Astrocyte of the spinal cord (primary cell): ENCODE results near the gene WDR91.
"Not testable (repeated sequence)": the region's sequence is repeated elsewhere in the genome, so short reads cannot be mapped to it uniquely, and the experiment has no call there.

Experiments used
- DNase-seq: peaks from one replicate; pipeline ENCODE4 v3.0.0; 2011; ENCODE audit warnings: low read depth, low spot score
- H3K4me3 ChIP-seq: 2 replicates; pipeline ENCODE4 v1.5.1; 2011; ENCODE audit warnings: low read depth, mild to moderate bottlenecking, low read length, moderate library complexity
- in situ Hi-C: cut with HindIII; loops from 2 replicates; pipeline ENCODE4 v1.10.0; 2017; ENCODE audit warnings: low sequenced_read_pairs
- TF ChIP-seq, protein P1 (sequence below): IDR thresholded peaks from 2 replicates; pipeline ENCODE4 v1.5.1; 2012; ENCODE audit warnings: low read depth, mild to moderate bottlenecking, low read length, inconsistent platforms

Gene WDR91

DNA sequence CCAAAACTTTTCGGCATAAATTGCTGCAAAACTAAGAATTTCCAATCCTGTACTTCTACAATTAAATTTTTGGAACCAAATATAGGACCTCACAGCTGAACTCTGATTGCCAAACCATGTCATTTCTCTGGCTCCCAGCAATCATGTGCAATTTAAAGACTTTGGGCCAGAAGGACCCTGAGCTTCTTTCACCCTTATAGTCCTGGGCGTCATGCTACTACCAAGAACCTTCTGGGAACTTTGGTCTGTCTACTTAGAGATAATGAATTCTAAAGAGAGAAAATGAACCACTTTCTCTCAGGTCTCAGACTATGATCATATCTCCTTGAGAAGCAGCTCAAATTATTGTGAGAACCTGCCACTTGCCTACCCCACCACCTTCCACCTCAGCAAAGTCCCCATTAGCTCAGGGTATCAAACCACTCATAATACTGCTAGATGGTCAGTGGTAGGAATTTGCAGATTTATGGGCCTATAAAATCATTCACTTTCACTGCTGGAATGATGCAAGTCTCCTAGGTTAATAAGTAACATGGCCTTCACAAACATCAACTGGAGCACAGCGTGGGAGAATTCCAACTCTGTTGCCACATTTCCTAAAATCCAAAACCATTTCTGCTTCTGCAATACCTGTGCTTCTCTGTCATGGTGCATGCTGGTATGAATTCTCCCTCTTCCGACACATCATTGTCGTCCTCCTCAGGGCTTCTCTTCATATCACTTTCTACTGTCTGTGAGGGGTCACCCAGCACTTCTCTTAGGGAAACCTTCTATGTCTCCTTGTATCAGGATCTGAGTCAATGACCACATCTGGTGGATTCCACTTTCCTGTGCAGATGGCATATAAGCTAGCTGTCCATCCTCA is 6.6 kb upstream of the WDR91 start:
- H3K4me3 ChIP-seq, result no peak overlapping the region
- TF ChIP-seq, protein P1, sequence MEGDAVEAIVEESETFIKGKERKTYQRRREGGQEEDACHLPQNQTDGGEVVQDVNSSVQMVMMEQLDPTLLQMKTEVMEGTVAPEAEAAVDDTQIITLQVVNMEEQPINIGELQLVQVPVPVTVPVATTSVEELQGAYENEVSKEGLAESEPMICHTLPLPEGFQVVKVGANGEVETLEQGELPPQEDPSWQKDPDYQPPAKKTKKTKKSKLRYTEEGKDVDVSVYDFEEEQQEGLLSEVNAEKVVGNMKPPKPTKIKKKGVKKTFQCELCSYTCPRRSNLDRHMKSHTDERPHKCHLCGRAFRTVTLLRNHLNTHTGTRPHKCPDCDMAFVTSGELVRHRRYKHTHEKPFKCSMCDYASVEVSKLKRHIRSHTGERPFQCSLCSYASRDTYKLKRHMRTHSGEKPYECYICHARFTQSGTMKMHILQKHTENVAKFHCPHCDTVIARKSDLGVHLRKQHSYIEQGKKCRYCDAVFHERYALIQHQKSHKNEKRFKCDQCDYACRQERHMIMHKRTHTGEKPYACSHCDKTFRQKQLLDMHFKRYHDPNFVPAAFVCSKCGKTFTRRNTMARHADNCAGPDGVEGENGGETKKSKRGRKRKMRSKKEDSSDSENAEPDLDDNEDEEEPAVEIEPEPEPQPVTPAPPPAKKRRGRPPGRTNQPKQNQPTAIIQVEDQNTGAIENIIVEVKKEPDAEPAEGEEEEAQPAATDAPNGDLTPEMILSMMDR, result no peak
- in situ Hi-C loops, result no loop called here
- no peak for DNase-seq

DNA sequence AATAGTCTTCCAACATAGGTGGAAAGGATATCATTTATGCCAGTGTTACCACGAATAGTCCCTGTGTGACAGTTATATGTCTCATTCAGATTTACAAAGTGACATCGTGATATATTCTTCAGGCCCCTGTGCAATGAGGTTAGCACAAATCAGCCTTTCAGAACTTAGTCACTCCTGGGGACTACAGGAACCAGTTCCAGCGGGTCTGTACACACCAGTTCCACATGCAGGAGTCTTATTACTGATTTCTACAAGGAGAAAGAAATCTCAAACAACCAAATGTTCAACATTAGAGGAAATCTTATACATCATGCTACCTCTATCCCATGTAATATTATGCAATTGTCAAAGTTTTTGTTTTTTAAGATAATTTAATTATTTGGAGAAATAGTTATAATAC is 4.4 kb upstream of the WDR91 start:
- H3K4me3 ChIP-seq, result no peak overlapping the region
- in situ Hi-C loops, result no loop called here
- TF ChIP-seq, protein P1, result no peak
- DNase-seq, result no peak

DNA sequence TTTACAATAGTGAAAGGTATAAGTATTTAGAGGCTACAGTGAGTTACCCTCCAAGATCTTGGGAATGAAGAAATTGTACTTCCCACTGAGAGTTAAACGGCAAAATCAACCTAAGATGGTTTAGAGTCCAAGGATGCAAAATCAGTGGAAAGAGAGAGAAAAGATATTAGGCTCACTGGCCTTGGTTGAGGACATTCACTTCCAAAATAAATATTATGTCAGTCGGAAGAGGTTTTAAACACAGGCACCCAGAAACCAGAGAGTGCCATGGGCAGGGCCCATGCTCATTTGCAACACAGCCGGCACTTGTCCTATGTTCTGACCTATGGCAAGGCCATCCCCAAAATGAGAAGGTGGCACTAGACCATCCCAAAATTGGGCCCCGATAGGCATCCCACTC is 3.9 kb upstream of the WDR91 start:
- no peak overlapping the region for H3K4me3 ChIP-seq
- TF ChIP-seq, protein P1, result no peak
- in situ Hi-C loops, result no loop called here
- DNase-seq, result no peak

DNA sequence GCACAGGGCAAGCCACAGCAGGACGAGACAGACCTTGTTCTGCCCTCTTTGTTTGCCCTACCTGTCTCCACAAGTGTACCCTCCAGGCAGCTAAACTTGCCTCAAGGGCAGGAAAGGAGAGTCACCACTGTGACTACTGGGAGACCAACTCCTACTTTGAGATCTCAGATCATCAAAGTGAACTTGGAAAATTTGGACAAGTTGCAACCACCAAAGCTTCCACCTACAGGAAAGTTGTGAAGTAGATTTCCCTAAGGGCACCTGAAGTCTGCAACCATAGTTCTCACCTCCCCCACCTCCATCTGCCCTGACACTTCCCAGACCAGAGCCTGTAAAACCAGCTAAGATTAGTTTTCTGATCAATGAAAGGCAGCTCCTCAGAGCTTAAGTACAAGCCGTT is 2.5 kb upstream of the WDR91 start:
- TF ChIP-seq, protein P1, result no peak
- DNase-seq, result no peak
- in situ Hi-C loops, result no loop called here
- no peak overlapping the region for H3K4me3 ChIP-seq

DNA sequence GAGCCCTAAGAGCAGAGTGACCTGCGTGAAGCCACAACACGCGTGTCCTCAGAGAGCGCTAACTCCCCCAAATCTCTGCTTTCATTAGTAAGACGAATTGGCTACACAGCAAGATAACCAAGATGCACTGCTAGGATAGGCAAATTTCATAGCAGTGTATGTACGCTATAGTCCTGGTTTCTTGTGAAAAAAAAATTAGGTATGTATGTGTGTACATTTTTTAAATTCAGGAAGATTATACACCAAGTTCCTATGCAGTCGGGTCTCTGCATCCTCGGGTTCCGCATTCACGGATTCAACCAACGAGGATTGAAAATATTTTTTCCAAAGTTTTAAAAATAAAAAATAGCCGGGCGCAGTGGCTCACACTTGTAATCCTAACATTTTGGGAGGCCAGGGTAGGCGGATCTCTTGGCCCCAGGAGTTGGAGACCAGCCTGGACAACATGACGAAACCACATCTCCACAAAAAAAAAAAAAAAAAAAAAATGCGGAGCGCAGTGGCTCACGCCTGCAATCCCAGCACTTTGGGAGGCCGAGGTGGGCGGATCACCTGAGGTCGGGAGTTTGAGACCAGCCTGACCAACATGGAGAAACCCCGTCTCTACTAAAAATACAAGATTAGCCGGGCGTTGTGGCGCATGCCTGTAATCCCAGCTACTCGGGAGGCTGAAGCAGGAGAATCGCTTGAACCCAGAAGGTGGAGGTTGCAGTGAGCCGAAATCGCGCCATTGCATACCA is 790 bp upstream of the WDR91 start:
- in situ Hi-C loops, DNase-seq: not testable (repeated sequence)
- H3K4me3 ChIP-seq, result peak overlapping the region; percentile 64

DNA sequence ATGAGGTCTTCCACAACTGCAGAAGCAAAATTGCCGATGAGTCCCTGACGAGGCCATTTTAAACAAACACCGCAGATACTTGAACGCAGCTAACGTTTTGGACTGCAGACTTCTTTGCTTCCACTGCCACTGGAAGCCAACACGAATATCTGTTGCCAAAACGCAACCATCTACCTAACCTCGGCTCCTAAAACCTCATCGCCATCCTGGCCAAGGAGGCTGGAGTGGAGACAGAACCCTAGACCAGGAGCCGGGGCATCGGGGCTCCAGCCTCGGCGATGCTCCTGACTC is 493 bp downstream of the WDR91 start:
- DNase-seq, result peak; percentile 40
- TF ChIP-seq, protein P1, result no peak
- in situ Hi-C loops, result no loop called here
- H3K4me3 ChIP-seq, result peak overlapping the region; percentile 64

DNA sequence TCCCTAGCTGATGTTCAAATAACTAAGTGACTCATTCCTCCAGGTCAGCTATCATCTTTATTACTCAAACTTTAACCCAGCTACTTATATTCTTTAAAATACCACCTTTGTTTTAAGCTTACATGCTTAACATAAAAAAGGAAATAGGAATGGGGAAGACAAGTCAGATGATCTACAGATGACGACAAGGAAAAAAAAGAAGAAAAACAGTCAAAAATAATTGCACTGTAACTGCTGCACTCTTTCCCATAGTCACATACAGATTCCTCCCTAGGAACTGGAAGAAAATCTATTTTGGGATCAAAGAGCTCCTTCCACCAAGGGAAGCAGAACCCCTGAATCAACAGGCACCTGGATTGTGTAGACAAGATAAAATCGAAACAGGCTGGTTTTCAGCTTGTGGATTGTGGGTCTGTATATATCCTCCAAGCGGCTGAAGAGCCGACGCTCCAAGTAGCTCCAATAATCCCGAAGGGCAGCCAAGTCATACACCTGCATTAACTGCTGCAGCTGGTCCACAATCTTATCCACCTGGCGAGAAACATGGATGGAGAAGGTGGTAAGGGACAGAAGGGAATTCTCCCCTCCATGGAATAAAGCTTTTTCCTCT is 2.0 kb downstream of the WDR91 start:
- in situ Hi-C loops, result no loop called here
- no peak overlapping the region for H3K4me3 ChIP-seq
- no peak for DNase-seq
- TF ChIP-seq, protein P1, result no peak
